ENCODE results near the gene ASCL5. TPM values are rescaled to one million over a fixed set of nuclear protein-coding genes. Genes with fewer than 3 reads are reported as not detected.
A peak's percentile ranks its signal among the peaks of the same experiment; 100 is the strongest.

ASCL5 gene
- total and polyA plus RNA-seq, 2 of the 13 experiments (the other 11 are each of a cell fraction or from before 2014, with no cell fraction given) = not detected

GRCh38 chr1:201170533-201171062 is 43.6 kb upstream of the ASCL5 start (continued):
- no peak for TF ChIP-seq ZNF280B (CRISPR knock-in tag; IDR thresholded peaks at IDR 0.05; ENCODE audit: borderline replicate concordance)
- peak; percentile 19; the same call in 1 of the 2 replicates for TF ChIP-seq ZNF7 (CRISPR knock-in tag; IDR thresholded peaks at IDR 0.05)
- TF ChIP-seq NR2F6 (IDR thresholded peaks at IDR 0.05) = peak; percentile 99
- peak; percentile 100 for TF ChIP-seq NR2F6 (CRISPR knock-in tag; IDR thresholded peaks at IDR 0.05)
- peak; percentile 93 for TF ChIP-seq GFI1 (CRISPR knock-in tag; IDR thresholded peaks at IDR 0.05; ENCODE audit: borderline replicate concordance)
- TF ChIP-seq ZBTB38 (CRISPR knock-in tag; IDR thresholded peaks at IDR 0.05) = no peak
- no peak for TF ChIP-seq ZKSCAN5 (CRISPR knock-in tag; IDR thresholded peaks at IDR 0.05)
- no peak for TF ChIP-seq ZNF432 (CRISPR knock-in tag; IDR thresholded peaks at IDR 0.05; ENCODE audit: borderline replicate concordance)
- no peak for TF ChIP-seq ZBTB49 (CRISPR knock-in tag; IDR thresholded peaks at IDR 0.05; ENCODE audit: borderline replicate concordance)
- TF ChIP-seq GABPA (IDR thresholded peaks at IDR 0.05; ENCODE audit: low read depth, low read length) = no peak
- peak; percentile 44; the same call in 1 of the 2 replicates for TF ChIP-seq GABPA (CRISPR knock-in tag; IDR thresholded peaks at IDR 0.05; ENCODE audit: low read depth)
- no peak; the same call in 1 of the 2 replicates for TF ChIP-seq ZNF749 (CRISPR knock-in tag; IDR thresholded peaks at IDR 0.05; ENCODE audit: borderline replicate concordance)
- TF ChIP-seq TFAP4 (IDR thresholded peaks at IDR 0.05; ENCODE audit: borderline replicate concordance, low read depth) = peak; percentile 41; the same call in 1 of the 2 replicates
- TF ChIP-seq GLI4 (CRISPR knock-in tag; IDR thresholded peaks at IDR 0.05; ENCODE audit: borderline replicate concordance) = no peak
- TF ChIP-seq BHLHE40 (IDR thresholded peaks at IDR 0.05; ENCODE audit: low read length) = peak; percentile 27; the same call in 1 of the 2 replicates
- peak; percentile 37; the same call in 1 of the 2 replicates for TF ChIP-seq RARG (CRISPR knock-in tag; IDR thresholded peaks at IDR 0.05; ENCODE audit: low read depth)
- TF ChIP-seq, protein P1, sequence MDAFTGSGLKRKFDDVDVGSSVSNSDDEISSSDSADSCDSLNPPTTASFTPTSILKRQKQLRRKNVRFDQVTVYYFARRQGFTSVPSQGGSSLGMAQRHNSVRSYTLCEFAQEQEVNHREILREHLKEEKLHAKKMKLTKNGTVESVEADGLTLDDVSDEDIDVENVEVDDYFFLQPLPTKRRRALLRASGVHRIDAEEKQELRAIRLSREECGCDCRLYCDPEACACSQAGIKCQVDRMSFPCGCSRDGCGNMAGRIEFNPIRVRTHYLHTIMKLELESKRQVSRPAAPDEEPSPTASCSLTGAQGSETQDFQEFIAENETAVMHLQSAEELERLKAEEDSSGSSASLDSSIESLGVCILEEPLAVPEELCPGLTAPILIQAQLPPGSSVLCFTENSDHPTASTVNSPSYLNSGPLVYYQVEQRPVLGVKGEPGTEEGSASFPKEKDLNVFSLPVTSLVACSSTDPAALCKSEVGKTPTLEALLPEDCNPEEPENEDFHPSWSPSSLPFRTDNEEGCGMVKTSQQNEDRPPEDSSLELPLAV (CRISPR knock-in tag; conservative IDR thresholded peaks at IDR 0.05; ENCODE audit: low read depth) = no peak
- TF ChIP-seq, protein P2, sequence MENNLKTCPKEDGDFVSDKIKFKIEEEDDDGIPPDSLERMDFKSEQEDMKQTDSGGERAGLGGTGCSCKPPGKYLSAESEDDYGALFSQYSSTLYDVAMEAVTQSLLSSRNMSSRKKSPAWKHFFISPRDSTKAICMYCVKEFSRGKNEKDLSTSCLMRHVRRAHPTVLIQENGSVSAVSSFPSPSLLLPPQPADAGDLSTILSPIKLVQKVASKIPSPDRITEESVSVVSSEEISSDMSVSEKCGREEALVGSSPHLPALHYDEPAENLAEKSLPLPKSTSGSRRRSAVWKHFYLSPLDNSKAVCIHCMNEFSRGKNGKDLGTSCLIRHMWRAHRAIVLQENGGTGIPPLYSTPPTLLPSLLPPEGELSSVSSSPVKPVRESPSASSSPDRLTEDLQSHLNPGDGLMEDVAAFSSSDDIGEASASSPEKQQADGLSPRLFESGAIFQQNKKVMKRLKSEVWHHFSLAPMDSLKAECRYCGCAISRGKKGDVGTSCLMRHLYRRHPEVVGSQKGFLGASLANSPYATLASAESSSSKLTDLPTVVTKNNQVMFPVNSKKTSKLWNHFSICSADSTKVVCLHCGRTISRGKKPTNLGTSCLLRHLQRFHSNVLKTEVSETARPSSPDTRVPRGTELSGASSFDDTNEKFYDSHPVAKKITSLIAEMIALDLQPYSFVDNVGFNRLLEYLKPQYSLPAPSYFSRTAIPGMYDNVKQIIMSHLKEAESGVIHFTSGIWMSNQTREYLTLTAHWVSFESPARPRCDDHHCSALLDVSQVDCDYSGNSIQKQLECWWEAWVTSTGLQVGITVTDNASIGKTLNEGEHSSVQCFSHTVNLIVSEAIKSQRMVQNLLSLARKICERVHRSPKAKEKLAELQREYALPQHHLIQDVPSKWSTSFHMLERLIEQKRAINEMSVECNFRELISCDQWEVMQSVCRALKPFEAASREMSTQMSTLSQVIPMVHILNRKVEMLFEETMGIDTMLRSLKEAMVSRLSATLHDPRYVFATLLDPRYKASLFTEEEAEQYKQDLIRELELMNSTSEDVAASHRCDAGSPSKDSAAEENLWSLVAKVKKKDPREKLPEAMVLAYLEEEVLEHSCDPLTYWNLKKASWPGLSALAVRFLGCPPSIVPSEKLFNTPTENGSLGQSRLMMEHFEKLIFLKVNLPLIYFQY (CRISPR knock-in tag; IDR thresholded peaks at IDR 0.05; ENCODE audit: borderline replicate concordance) = peak; percentile 35; the same call in 1 of the 2 replicates
- TF ChIP-seq ZNF75D (CRISPR knock-in tag; IDR thresholded peaks at IDR 0.05; ENCODE audit: borderline replicate concordance) = no peak
- peak; percentile 82 for TF ChIP-seq ZNF605 (CRISPR knock-in tag; IDR thresholded peaks at IDR 0.05)
